Activated B cell treated with CpG ODN at 0.5 μM for 24 hours (primary cell): Measurements from ENCODE around the gene ASNSD1. TPM values are rescaled to one million over a fixed set of nuclear protein-coding genes. Genes with fewer than 3 reads are reported as not detected.

Experiments used
- ATAC-seq: fragments of 200-7000 bp; cut with Tn5 transposase; one replicate; pipeline ENCODE4 v1.10.0; 2021; ENCODE audit warnings: low read depth, mild to moderate bottlenecking, moderate library complexity
- CTCF ChIA-PET: fragments of 350-600 bp; sonication (Branson Sonifier 250); formaldehyde crosslinking; loops from one replicate; lab custom pipeline; 2021; ENCODE audit warnings: antibody characterized with exemption; lab: Charles Lee
- POLR2A ChIA-PET: fragments of 350-600 bp; sonication (Branson Sonifier 250); formaldehyde crosslinking; loops from one replicate; lab custom pipeline; 2021; ENCODE audit warnings: antibody characterized with exemption; lab: Charles Lee
- DNase-seq: peaks from one replicate; pipeline ENCODE4 v3.0.0; 2022
- H3K27ac Mint-ChIP-seq: one replicate; pipeline ENCODE4 v1.8.0; 2020; ENCODE audit warnings: mixed read lengths
- H3K27me3 Mint-ChIP-seq: one replicate; pipeline ENCODE4 v1.8.0; 2021; ENCODE audit warnings: mixed read lengths
- H3K36me3 Mint-ChIP-seq: one replicate; pipeline ENCODE4 v1.8.0; 2021; ENCODE audit warnings: low read depth, mixed read lengths
- H3K4me1 Mint-ChIP-seq: one replicate; pipeline ENCODE4 v1.8.0; 2021; ENCODE audit warnings: mixed read lengths
- H3K4me3 Mint-ChIP-seq: one replicate; pipeline ENCODE4 v1.8.0; 2020; ENCODE audit warnings: mild to moderate bottlenecking, mixed read lengths
- H3K9me3 Mint-ChIP-seq: one replicate; pipeline ENCODE4 v1.8.0; 2020; ENCODE audit warnings: mixed read lengths
- intact Hi-C: fragments of 100-400 bp; cut with micrococcal nuclease; formaldehyde crosslinking; loops from one replicate; pipeline ENCODE4 v1.15.1; 2024
- total RNA-seq: library from RNA; stranded (reverse); gene quantifications from 2 replicates; pipeline ENCODE4 v1.2.3, GENCODE V29; 2022
- TF ChIP-seq, protein P1 (sequence below): fragments of 200-600 bp; IDR thresholded peaks from one replicate; pipeline ENCODE4 v1.8.0; 2022; ENCODE audit warnings: antibody characterized with exemption, mild to moderate bottlenecking

Gene ASNSD1
- total RNA-seq, 1 donor from 2014 or later, result 27.5 TPM

DNA sequence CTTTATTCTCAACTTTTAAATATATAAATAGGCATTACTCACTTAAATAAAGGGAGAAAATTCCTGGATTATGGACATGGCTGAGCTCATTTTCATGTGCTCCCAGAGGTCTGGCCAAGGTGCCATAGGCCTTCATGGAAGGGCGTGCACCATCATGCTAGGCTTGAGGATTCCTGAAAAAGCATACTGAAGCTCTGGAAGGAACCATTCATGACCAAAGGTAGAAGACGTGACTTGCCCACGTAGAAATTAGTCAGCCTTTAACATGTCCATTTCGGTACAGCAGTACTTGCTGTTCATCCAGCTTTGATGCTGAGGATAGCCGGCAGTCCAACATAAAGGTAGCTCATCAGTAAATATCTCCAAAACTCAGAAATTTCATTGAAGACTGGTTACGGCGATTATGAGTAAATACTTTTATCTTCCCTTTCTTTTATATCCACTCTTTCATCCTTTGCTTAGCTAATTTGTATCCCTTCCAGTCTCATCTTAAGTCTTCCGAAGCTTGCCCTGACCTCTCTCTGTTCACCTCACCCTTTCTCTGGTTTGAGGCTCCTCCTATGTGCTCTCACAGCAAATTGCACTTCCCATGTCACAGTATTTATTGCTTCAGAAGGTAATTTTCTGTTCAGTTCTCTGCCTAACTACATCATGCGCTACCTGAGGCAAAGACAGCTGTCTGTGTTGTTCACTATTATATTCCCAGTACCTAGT, 32.3 kb upstream of the ASNSD1 start:
- Mint-ChIP-seq H3K4me3 (no peak overlapping the region), H3K9me3 (no peaks in the 10 kb centered on the region), H3K4me1 (no peaks in the 10 kb centered on the region), H3K27ac (no peak overlapping the region), H3K36me3 (no peaks in the 10 kb centered on the region), H3K27me3 (peaks cover 14% of the 10 kb centered on the region)
- intact Hi-C loops, result no loop called here
- DNase-seq, result no peak
- no peak for ATAC-seq
- TF ChIP-seq, protein P1, sequence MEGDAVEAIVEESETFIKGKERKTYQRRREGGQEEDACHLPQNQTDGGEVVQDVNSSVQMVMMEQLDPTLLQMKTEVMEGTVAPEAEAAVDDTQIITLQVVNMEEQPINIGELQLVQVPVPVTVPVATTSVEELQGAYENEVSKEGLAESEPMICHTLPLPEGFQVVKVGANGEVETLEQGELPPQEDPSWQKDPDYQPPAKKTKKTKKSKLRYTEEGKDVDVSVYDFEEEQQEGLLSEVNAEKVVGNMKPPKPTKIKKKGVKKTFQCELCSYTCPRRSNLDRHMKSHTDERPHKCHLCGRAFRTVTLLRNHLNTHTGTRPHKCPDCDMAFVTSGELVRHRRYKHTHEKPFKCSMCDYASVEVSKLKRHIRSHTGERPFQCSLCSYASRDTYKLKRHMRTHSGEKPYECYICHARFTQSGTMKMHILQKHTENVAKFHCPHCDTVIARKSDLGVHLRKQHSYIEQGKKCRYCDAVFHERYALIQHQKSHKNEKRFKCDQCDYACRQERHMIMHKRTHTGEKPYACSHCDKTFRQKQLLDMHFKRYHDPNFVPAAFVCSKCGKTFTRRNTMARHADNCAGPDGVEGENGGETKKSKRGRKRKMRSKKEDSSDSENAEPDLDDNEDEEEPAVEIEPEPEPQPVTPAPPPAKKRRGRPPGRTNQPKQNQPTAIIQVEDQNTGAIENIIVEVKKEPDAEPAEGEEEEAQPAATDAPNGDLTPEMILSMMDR, result no peak
- CTCF ChIA-PET, result no interaction called here
- POLR2A ChIA-PET, result no interaction called here

DNA sequence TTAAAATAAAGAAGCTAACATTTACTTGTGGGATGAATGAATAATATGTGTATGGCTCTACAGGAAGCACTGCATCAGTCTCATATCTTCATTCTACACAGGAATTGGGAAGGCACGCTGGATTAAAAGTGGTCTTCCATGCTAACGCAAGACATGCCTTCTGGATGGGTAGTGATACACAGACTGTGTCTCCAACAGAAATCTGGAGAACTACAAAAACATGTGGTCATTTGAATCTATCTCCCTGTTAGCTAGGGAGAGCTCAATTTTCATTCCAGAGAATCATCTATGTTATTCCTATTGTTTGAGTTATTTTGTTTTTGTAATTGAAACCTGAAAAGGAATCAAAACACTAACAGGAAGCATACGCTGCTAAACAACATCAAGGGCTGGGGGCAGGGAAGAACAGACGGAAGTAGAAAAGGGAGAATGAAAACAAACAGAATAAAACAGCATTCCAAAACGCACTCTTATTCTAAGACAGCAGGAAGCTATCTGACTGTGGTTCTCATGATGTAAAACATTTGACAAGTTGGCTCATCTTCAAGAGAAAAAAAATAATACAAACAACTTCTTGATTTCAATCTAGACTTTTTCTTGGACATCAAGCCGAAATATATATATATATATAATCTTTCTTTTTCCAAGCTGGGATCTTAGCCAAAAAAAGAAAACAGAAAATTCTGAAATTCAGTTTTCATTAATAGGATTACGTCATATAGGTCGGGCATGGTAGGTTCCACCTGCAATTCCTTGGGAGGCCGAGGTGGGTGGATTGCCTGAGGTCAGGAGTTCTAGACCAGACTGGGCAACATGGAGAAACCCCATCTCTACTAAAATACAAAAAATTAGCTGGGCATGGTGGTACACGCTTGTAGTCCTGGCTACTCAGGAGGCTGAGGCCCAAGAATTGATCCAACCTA, 31.5 kb upstream of the ASNSD1 start:
- Mint-ChIP-seq H3K36me3 (no peaks in the 10 kb centered on the region), H3K27ac (no peak overlapping the region), H3K4me3 (no peak overlapping the region), H3K27me3 (peaks cover 11% of the 10 kb centered on the region), H3K9me3 (no peaks in the 10 kb centered on the region), H3K4me1 (no peaks in the 10 kb centered on the region)
- intact Hi-C loops, result no loop called here
- ChIA-PET CTCF (no interaction called here), POLR2A (no interaction called here)
- TF ChIP-seq, protein P1, result no peak
- no peak for DNase-seq
- no peak for ATAC-seq

DNA sequence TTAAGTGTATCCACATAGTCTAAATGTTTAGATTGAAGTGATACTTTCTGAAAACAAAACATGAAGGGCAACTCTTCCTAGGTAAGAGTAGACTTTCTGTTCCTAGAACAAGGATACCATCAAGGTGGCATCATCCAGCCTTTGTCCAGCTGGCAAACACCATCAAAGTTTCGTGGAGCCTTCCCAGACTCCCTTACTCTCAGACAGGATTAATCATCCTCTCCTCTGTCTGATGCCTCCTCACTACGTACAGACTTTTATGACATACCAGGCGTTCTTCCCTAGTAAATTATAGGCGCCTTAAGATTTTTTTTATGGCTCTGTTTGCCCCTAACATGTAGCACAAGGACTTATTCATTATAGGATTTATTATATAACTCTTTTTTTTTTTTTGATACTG, 29.4 kb upstream of the ASNSD1 start:
- Mint-ChIP-seq H3K36me3 (no peaks in the 10 kb centered on the region), H3K4me3 (no peak overlapping the region), H3K27me3 (peaks cover 4% of the 10 kb centered on the region), H3K4me1 (no peaks in the 10 kb centered on the region), H3K9me3 (no peaks in the 10 kb centered on the region), H3K27ac (no peak overlapping the region)
- intact Hi-C loops, result no loop called here
- POLR2A ChIA-PET, result no interaction called here
- ATAC-seq (no peak), DNase-seq (no peak)
- TF ChIP-seq, protein P1, result no peak
- CTCF ChIA-PET, result no interaction called here

DNA sequence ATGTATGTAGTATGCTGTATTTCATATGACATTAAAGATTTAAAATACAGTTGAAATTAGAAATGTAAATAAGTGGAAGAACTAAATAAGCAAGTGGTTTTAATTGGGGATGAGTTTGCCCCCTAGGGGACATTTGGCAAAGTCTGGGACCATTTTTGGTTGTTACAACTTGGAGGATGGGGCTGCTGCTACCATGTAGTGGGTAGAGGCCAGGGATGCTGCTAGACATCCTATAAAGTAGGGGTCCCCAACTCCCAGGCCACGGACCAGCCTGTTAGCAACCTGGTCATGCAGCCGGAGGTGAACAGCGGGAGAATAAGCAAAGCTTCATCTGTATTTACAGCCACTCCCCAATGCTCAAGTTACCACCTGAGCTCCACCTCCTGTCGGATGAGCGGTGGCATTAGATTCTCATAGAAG, 27.9 kb upstream of the ASNSD1 start:
- intact Hi-C loops, result no loop called here
- POLR2A ChIA-PET, result no interaction called here
- ATAC-seq (no peak), DNase-seq (no peak)
- no peaks in the 10 kb centered on the region for H3K36me3 Mint-ChIP-seq
- H3K4me1 Mint-ChIP-seq, result no peaks in the 10 kb centered on the region
- H3K4me3 Mint-ChIP-seq, result no peak overlapping the region
- H3K9me3 Mint-ChIP-seq, result no peaks in the 10 kb centered on the region
- H3K27me3 Mint-ChIP-seq, result peaks cover 4% of the 10 kb centered on the region
- TF ChIP-seq, protein P1, result no peak
- CTCF ChIA-PET, result no interaction called here
- H3K27ac Mint-ChIP-seq, result no peak overlapping the region

DNA sequence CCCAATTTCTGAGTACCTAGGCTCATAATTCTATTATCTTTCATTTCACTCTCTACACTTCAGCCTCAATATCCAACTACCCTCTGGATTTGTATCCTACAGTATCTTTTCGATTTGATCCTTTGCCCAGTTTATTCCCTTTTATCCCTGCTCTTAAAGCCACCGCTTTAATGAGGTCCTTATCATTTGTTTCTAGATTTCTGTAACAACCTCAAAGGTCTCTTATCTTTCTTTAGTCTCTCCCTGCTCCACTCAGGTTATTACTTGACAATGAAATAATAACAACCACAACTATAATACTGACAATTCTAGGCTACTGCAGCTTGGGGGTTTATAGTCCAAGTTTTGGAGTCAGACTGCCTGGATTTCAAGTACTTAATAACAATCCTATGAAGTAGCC, 25.9 kb upstream of the ASNSD1 start:
- DNase-seq (no peak), ATAC-seq (no peak)
- Mint-ChIP-seq H3K4me1 (no peaks in the 10 kb centered on the region), H3K9me3 (no peaks in the 10 kb centered on the region), H3K27me3 (peaks cover 4% of the 10 kb centered on the region), H3K36me3 (no peaks in the 10 kb centered on the region), H3K27ac (no peak overlapping the region), H3K4me3 (no peak overlapping the region)
- CTCF ChIA-PET, result no interaction called here
- intact Hi-C loops, result no loop called here
- TF ChIP-seq, protein P1, result no peak
- POLR2A ChIA-PET, result no interaction called here
